Osteoblast (primary cell): ENCODE measurements around the gene COL20A1. TPM values are rescaled to one million over a fixed set of nuclear protein-coding genes. Genes with fewer than 3 reads are reported as not detected.
A peak's percentile ranks its signal among the peaks of the same experiment; 100 is the strongest.

ENCODE experiments used
- DNase-seq: peaks from one replicate; pipeline ENCODE4 v3.0.0; 2011; ENCODE audit warnings: low spot score, mixed read lengths; ENCODE audit not compliant: insufficient read length; ENCODE audit errors: missing footprints
- H2AFZ ChIP-seq: 2 replicates; pipeline ENCODE4 v1.6.0; 2011; ENCODE audit warnings: mild to moderate bottlenecking, low read length
- H3K27ac ChIP-seq: 2 replicates; pipeline ENCODE4 v1.5.1; 2011; ENCODE audit warnings: mild to moderate bottlenecking, low read depth, low read length, moderate library complexity
- H3K27me3 ChIP-seq: 2 replicates; pipeline ENCODE4 v1.6.0; 2012; ENCODE audit warnings: mild to moderate bottlenecking, control low read depth, inconsistent platforms, low read length, moderate library complexity; ENCODE audit not compliant: insufficient read depth
- H3K36me3 ChIP-seq: 2 replicates; pipeline ENCODE4 v1.5.1; 2011; ENCODE audit warnings: mild to moderate bottlenecking, low read length, control low read depth, moderate library complexity; ENCODE audit not compliant: insufficient read depth
- H3K4me1 ChIP-seq: 2 replicates; pipeline ENCODE4 v1.5.1; 2011; ENCODE audit warnings: mild to moderate bottlenecking, low read length, control low read depth, moderate library complexity; ENCODE audit not compliant: insufficient read depth
- H3K4me2 ChIP-seq: 2 replicates; pipeline ENCODE4 v1.6.0; 2011; ENCODE audit warnings: mild to moderate bottlenecking, low read length; ENCODE audit not compliant: insufficient read depth
- H3K4me3 ChIP-seq: fragments of 200-600 bp; sonication (generic); 3 replicates; pipeline ENCODE4 v1.5.1; 2012; ENCODE audit warnings: mild to moderate bottlenecking, low read length, inconsistent platforms; ENCODE audit not compliant: insufficient read depth
- H3K79me2 ChIP-seq: 2 replicates; pipeline ENCODE4 v1.6.0; 2012; ENCODE audit warnings: mild to moderate bottlenecking, low read length, control low read depth, inconsistent platforms; ENCODE audit not compliant: insufficient read depth
- H3K9me3 ChIP-seq: 2 replicates; pipeline ENCODE4 v1.5.1; 2011; ENCODE audit warnings: low read depth, low read length, control low read depth
- H4K20me1 ChIP-seq: 2 replicates; pipeline ENCODE4 v1.6.0; 2012; ENCODE audit warnings: mild to moderate bottlenecking, low read length, control low read depth; ENCODE audit not compliant: insufficient read depth
- total RNA-seq: library from RNA; depleted of rRNA; stranded (reverse); fragments of >200 nt; gene quantifications from 2 replicates; pipeline ENCODE4 v1.2.3, GENCODE V29; 2012
- TF ChIP-seq, protein P1 (sequence below): IDR thresholded peaks from 2 replicates; pipeline ENCODE4 v1.5.1; 2011; ENCODE audit warnings: mild to moderate bottlenecking, low read depth, low read length, moderate library complexity; ENCODE audit errors: extremely low read depth

The COL20A1 gene
- total RNA-seq, result not detected in 2 replicates

DNA sequence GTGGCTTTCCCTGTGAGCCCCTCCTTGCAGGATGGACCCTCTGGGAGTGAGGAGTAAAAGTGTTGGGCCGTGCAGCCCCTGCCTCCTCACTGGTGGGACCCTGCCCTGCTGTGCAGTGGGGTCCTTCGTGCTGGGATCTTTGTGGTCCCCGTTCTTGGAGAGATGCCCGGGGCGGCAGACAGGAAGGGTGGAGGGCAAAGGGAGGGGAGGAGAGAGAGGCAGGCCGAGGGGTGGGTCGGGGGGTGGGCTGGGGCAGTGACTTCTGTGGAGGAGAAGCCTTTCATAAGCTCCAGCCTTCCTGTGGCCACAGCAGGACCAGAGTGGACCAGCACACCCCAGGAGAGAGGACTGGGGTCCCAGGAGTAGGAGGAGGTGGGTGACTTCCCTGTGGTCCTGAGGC is at the start of gene COL20A1:
COL20A1 (plus strand) TSS at position 283 of the 400 bp plus-strand sequence. CDS start 1,922 bp downstream, outside the sequence.
- no peaks in the 10 kb centered on the region for H3K79me2 ChIP-seq
- H3K27ac ChIP-seq, result no peak within 1 kb of the TSS
- no peak within 1 kb of the TSS for H3K4me2 ChIP-seq
- H3K9me3 ChIP-seq, result no peaks in the 10 kb centered on the region
- TF ChIP-seq, protein P1, sequence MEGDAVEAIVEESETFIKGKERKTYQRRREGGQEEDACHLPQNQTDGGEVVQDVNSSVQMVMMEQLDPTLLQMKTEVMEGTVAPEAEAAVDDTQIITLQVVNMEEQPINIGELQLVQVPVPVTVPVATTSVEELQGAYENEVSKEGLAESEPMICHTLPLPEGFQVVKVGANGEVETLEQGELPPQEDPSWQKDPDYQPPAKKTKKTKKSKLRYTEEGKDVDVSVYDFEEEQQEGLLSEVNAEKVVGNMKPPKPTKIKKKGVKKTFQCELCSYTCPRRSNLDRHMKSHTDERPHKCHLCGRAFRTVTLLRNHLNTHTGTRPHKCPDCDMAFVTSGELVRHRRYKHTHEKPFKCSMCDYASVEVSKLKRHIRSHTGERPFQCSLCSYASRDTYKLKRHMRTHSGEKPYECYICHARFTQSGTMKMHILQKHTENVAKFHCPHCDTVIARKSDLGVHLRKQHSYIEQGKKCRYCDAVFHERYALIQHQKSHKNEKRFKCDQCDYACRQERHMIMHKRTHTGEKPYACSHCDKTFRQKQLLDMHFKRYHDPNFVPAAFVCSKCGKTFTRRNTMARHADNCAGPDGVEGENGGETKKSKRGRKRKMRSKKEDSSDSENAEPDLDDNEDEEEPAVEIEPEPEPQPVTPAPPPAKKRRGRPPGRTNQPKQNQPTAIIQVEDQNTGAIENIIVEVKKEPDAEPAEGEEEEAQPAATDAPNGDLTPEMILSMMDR, result no peak
- H2AFZ ChIP-seq, result no peak within 1 kb of the TSS
- peaks cover 7% of the 10 kb centered on the region for H3K4me1 ChIP-seq
- peaks cover 34% of the 10 kb centered on the region for H3K27me3 ChIP-seq
- peaks cover 47% of the 10 kb centered on the region for H4K20me1 ChIP-seq
- H3K4me3 ChIP-seq, result no peak within 1 kb of the TSS
- peaks cover 9% of the 10 kb centered on the region for H3K36me3 ChIP-seq
- no peak for DNase-seq

DNA sequence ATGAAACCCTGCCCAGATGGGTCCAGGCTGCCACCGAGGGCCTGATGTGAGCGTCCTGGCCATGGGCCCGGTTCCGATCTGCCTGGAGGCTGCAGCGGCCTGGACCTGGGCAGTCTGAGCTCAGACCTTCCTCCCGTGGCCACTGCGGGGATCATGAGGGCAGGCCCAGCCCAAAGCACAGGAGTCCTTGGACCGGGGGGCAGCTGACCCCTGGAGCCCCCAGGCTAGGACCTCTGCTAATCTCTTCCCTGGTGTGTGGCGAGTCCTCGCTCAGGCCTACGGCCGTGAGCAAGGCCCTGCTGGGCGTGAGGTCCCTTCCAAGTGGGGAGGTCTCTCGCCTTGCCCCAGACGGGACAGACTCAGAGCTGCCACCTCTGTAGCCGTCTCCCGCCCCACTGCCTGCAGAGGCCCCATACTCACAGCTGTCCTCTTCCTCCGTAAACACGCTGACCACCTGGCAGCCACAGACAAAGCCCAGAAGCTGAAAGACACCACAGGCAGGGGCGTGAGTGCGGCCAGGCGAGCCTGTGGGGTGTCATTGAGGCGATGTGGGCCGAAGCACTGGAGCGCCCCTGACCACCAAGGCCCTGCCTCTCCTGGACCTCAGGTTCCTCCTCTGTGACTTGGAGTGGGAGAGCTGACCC is 49.3 kb upstream of the COL20A1 start:
- peaks cover 20% of the 10 kb centered on the region for H3K27me3 ChIP-seq
- no peaks in the 10 kb centered on the region for H4K20me1 ChIP-seq
- H2AFZ ChIP-seq, result no peak overlapping the region
- peak; percentile 73 for DNase-seq
- H3K9me3 ChIP-seq, result no peaks in the 10 kb centered on the region
- no peak overlapping the region for H3K4me3 ChIP-seq
- no peaks in the 10 kb centered on the region for H3K79me2 ChIP-seq
- no peak overlapping the region for H3K27ac ChIP-seq
- no peaks in the 10 kb centered on the region for H3K4me1 ChIP-seq
- TF ChIP-seq, protein P1, result no peak
- H3K4me2 ChIP-seq, result no peak overlapping the region
- no peaks in the 10 kb centered on the region for H3K36me3 ChIP-seq

DNA sequence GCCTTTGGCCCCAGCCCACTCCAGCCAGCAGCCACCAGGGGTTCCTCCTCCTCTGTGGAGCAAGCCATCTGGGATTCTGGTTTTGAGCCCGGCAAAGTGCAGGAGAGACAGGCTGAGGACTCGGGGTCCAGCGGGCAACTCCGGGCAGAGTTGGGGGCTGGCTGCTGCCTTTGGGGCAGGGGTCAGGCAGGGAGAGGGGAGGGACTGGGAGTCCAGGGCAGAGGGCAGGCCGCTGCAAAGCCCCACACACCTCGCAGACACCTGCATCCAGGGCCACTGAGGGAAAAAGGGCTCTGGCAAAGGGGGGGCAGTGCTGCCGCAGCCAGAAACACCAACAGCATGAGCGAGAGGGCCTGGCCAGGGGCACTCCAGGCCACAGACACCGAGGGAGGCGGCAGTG is 48.5 kb upstream of the COL20A1 start:
- no peak for DNase-seq
- H3K9me3 ChIP-seq, result no peaks in the 10 kb centered on the region
- no peak overlapping the region for H3K4me2 ChIP-seq
- no peaks in the 10 kb centered on the region for H3K36me3 ChIP-seq
- H3K4me1 ChIP-seq, result no peaks in the 10 kb centered on the region
- H2AFZ ChIP-seq, result no peak overlapping the region
- no peak overlapping the region for H3K27ac ChIP-seq
- H3K4me3 ChIP-seq, result no peak overlapping the region
- no peaks in the 10 kb centered on the region for H4K20me1 ChIP-seq
- TF ChIP-seq, protein P1, result no peak
- peaks cover 20% of the 10 kb centered on the region for H3K27me3 ChIP-seq
- H3K79me2 ChIP-seq, result no peaks in the 10 kb centered on the region

DNA sequence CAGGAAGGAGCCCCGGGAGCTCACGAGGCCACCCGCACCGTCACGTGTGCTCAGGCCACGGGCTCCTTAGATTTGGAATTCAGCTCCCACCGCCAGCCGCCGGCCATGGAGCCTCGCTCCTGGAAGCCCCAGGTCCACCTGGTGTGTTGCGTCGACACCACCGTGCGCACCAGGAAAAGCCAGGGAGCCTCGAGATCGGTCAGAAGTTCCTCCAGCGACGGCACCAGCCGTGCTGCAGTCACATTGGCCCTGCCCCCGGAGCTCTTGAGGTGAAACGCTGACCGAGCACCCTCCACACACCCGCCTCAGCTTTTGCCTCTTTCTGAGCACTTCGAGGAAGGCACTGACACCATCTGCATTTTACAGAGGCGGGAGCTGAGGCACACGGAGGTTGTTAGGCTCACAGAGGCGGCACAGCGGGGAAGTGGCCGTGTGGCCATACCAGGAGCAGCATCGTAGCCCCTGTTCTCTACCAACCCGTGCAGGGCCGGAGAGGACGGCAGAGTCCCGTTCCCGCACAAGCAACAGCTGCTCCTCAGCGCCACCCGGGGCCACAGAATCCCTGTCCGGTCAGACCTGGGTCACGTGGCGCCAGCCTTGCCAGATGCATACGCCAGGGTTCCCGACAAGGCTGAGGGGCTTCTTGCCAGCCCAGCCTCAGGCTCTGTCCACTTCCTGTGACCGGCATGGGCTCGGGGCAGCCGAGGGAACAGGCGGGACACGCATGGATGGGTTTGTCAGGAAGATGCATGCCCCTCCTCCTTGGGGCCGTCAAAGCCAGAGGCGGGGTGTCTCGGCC is 46.3 kb upstream of the COL20A1 start:
- H4K20me1 ChIP-seq, result no peaks in the 10 kb centered on the region
- peaks cover 21% of the 10 kb centered on the region for H3K27me3 ChIP-seq
- TF ChIP-seq, protein P1, result no peak
- H3K4me3 ChIP-seq, result no peak overlapping the region
- H3K79me2 ChIP-seq, result no peaks in the 10 kb centered on the region
- no peaks in the 10 kb centered on the region for H3K4me1 ChIP-seq
- DNase-seq, result peak; percentile 80
- no peak overlapping the region for H2AFZ ChIP-seq
- peak overlapping the region; percentile 36 for H3K4me2 ChIP-seq
- no peaks in the 10 kb centered on the region for H3K9me3 ChIP-seq
- H3K36me3 ChIP-seq, result no peaks in the 10 kb centered on the region
- H3K27ac ChIP-seq, result no peak overlapping the region
